HepG2 (cell line): ENCODE results near the gene PPP1R18. TPM values are rescaled to one million over a fixed set of nuclear protein-coding genes. Genes with fewer than 3 reads are reported as not detected.

Experiments
- AHR ChIP-seq: IDR thresholded peaks from 2 replicates; pipeline ENCODE4 v1.6.1; 2018; ENCODE audit warnings: missing genetic modification reagents, missing compliant biosample characterization
- CBX1 ChIP-seq: IDR thresholded peaks from one replicate; pipeline ENCODE4 v1.6.1; 2016; ENCODE audit warnings: antibody characterized with exemption, low read depth
- HINFP ChIP-seq: sonication (generic); formaldehyde crosslinking; IDR thresholded peaks from 2 replicates; pipeline ENCODE4 v1.4.0; 2020; ENCODE audit warnings: low read depth, mild to moderate bottlenecking, missing genetic modification reagents
- KDM5A ChIP-seq: fragments of 200-600 bp; sonication (generic); IDR thresholded peaks from 2 replicates; pipeline ENCODE4 v1.7.0; 2018; ENCODE audit warnings: antibody characterized with exemption, mild to moderate bottlenecking, low read length, borderline replicate concordance
- MBD4 ChIP-seq: IDR thresholded peaks from 2 replicates; pipeline ENCODE4 v1.6.1; 2012; ENCODE audit warnings: low read length, inconsistent platforms, borderline replicate concordance
- NR2F2 ChIP-seq: IDR thresholded peaks from 2 replicates; pipeline ENCODE4 v1.6.1; 2012; ENCODE audit warnings: low read depth, inconsistent platforms, borderline replicate concordance
- RCOR2 ChIP-seq: IDR thresholded peaks from 2 replicates; pipeline ENCODE4 v1.6.1; 2016; ENCODE audit warnings: missing biosample characterization, missing genetic modification reagents
- SIX4 ChIP-seq: sonication (generic); formaldehyde crosslinking; IDR thresholded peaks from 2 replicates; pipeline ENCODE4 v1.4.0; 2020; ENCODE audit warnings: missing genetic modification reagents
- SRSF9 ChIP-seq: fragments of 200-400 bp; formaldehyde crosslinking; IDR thresholded peaks from 2 replicates; pipeline ENCODE4 v1.6.1; 2018; ENCODE audit warnings: borderline replicate concordance, mild to moderate bottlenecking, low read depth, low read length; ENCODE audit not compliant: insufficient read depth, poor library complexity, severe bottlenecking
- ZNF101 ChIP-seq: sonication (generic); formaldehyde crosslinking; IDR thresholded peaks from 2 replicates; pipeline ENCODE4 v1.4.0; 2020; ENCODE audit warnings: mild to moderate bottlenecking, low read depth, missing genetic modification reagents, borderline replicate concordance
- ZNF276 ChIP-seq: sonication (generic); formaldehyde crosslinking; IDR thresholded peaks from 2 replicates; pipeline ENCODE4 v1.4.0; 2020; ENCODE audit warnings: mild to moderate bottlenecking, low read depth, missing genetic modification reagents
- ZNF317 ChIP-seq: sonication (generic); formaldehyde crosslinking; IDR thresholded peaks from 2 replicates; pipeline ENCODE4 v1.5.0; 2020; ENCODE audit warnings: mild to moderate bottlenecking, missing genetic modification reagents
- ZNF337 ChIP-seq: sonication (generic); formaldehyde crosslinking; IDR thresholded peaks from 2 replicates; pipeline ENCODE4 v1.5.1; 2020; ENCODE audit warnings: missing genetic modification reagents, low read depth, mild to moderate bottlenecking, borderline replicate concordance
- ZNF496 ChIP-seq: sonication (generic); formaldehyde crosslinking; IDR thresholded peaks from 2 replicates; pipeline ENCODE4 v1.8.1; 2023; ENCODE audit warnings: mild to moderate bottlenecking, moderate library complexity, missing genetic modification reagents; ENCODE audit not compliant: insufficient replicate concordance
- ZNF547 ChIP-seq: sonication (generic); formaldehyde crosslinking; IDR thresholded peaks from 2 replicates; pipeline ENCODE4 v1.5.1; 2020; ENCODE audit warnings: mild to moderate bottlenecking, missing genetic modification reagents
- ZNF569 ChIP-seq: sonication (generic); formaldehyde crosslinking; IDR thresholded peaks from 2 replicates; pipeline ENCODE4 v1.5.0; 2020; ENCODE audit warnings: mild to moderate bottlenecking, missing genetic modification reagents, moderate library complexity, borderline replicate concordance
- ZNF577 ChIP-seq: sonication (generic); formaldehyde crosslinking; IDR thresholded peaks from 2 replicates; pipeline ENCODE4 v1.4.0; 2020; ENCODE audit warnings: mild to moderate bottlenecking, low read depth, missing genetic modification reagents, borderline replicate concordance
- ZNF652 ChIP-seq: IDR thresholded peaks from 2 replicates; pipeline ENCODE4 v1.6.1; 2016; ENCODE audit warnings: low read depth, borderline replicate concordance
- polyA plus RNA-seq, 8 experiments: library from polyadenylated mRNA; depleted of rRNA in 3 of 8; stranded (reverse) in 7 of 8; unstranded in 1 of 8; fragments of >200 nt; fragmentation: Illumina TruSeq in 4 of 8; extraction: Trizol in 4 of 8; gene quantifications; 2 replicates each; pipeline versions ENCODE4 v1.2.1 to v1.2.3, GENCODE V29; 2011 to 2016; ENCODE audit warnings: low read depth in 4 of 8, missing spikeins in 1 of 8, mixed read lengths in 1 of 8; ENCODE audit not compliant: insufficient read depth in 1 of 8
- total RNA-seq, 5 experiments: library from RNA; depleted of rRNA; stranded (reverse); fragments of >200 nt; fragmentation: Illumina TruSeq; extraction: Trizol; gene quantifications; 2 replicates each; pipeline ENCODE4 v1.2.3, GENCODE V29; 2016; ENCODE audit warnings: low read depth in 1 of 5
- TF ChIP-seq, protein P1 (sequence below): IDR thresholded peaks from 2 replicates; pipeline ENCODE4 v1.6.1; 2016; ENCODE audit warnings: missing compliant biosample characterization, missing genetic modification reagents, borderline replicate concordance
- TF ChIP-seq, protein P2 (sequence below): sonication (generic); formaldehyde crosslinking; IDR thresholded peaks from 2 replicates; pipeline ENCODE4 v1.4.0; 2020; ENCODE audit warnings: missing genetic modification reagents
- TF ChIP-seq, protein P3 (sequence below): sonication (generic); formaldehyde crosslinking; IDR thresholded peaks from 2 replicates; pipeline ENCODE4 v1.8.1; 2023; ENCODE audit warnings: mild to moderate bottlenecking, missing genetic modification reagents

Gene PPP1R18
- total and polyA plus RNA-seq, 2 of the 13 experiments (the other 11 are each of a cell fraction or from before 2014, with no cell fraction given) = 4.9 to 9.2 TPM

GRCh38 chr6:30721198-30722024 is 35.0 kb upstream of the PPP1R18 start (continued):
- TF ChIP-seq, protein P1, sequence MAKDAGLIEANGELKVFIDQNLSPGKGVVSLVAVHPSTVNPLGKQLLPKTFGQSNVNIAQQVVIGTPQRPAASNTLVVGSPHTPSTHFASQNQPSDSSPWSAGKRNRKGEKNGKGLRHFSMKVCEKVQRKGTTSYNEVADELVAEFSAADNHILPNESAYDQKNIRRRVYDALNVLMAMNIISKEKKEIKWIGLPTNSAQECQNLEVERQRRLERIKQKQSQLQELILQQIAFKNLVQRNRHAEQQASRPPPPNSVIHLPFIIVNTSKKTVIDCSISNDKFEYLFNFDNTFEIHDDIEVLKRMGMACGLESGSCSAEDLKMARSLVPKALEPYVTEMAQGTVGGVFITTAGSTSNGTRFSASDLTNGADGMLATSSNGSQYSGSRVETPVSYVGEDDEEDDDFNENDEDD = peak; percentile 92
- TF ChIP-seq HINFP (CRISPR knock-in tag) = no peak
- TF ChIP-seq, protein P2, sequence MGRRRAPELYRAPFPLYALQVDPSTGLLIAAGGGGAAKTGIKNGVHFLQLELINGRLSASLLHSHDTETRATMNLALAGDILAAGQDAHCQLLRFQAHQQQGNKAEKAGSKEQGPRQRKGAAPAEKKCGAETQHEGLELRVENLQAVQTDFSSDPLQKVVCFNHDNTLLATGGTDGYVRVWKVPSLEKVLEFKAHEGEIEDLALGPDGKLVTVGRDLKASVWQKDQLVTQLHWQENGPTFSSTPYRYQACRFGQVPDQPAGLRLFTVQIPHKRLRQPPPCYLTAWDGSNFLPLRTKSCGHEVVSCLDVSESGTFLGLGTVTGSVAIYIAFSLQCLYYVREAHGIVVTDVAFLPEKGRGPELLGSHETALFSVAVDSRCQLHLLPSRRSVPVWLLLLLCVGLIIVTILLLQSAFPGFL (CRISPR knock-in tag) = no peak
- peak; percentile 74 for TF ChIP-seq KDM5A
- no peak for TF ChIP-seq SIX4 (CRISPR knock-in tag)
- TF ChIP-seq RCOR2 = no peak
- no peak for TF ChIP-seq ZNF101 (CRISPR knock-in tag)
- TF ChIP-seq MBD4 = no peak
- TF ChIP-seq NR2F2 = no peak
- TF ChIP-seq ZNF577 = no peak; the same call in 1 of the 2 replicates
- peak; percentile 63; the same call in 1 of the 2 replicates for TF ChIP-seq ZNF317 (CRISPR knock-in tag)
- no peak; the same call in 1 of the 2 replicates for TF ChIP-seq ZNF547 (CRISPR knock-in tag)
- TF ChIP-seq SRSF9 = no peak
- peak; percentile 64; the same call in 1 of the 2 replicates for TF ChIP-seq AHR (CRISPR knock-in tag)
- TF ChIP-seq ZNF276 (CRISPR knock-in tag) = no peak; the same call in 1 of the 2 replicates
- no peak for TF ChIP-seq ZNF496 (CRISPR knock-in tag)
- no peak for TF ChIP-seq CBX1
- TF ChIP-seq, protein P3, sequence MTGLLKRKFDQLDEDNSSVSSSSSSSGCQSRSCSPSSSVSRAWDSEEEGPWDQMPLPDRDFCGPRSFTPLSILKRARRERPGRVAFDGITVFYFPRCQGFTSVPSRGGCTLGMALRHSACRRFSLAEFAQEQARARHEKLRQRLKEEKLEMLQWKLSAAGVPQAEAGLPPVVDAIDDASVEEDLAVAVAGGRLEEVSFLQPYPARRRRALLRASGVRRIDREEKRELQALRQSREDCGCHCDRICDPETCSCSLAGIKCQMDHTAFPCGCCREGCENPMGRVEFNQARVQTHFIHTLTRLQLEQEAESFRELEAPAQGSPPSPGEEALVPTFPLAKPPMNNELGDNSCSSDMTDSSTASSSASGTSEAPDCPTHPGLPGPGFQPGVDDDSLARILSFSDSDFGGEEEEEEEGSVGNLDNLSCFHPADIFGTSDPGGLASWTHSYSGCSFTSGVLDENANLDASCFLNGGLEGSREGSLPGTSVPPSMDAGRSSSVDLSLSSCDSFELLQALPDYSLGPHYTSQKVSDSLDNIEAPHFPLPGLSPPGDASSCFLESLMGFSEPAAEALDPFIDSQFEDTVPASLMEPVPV = no peak; the same call in 1 of the 2 replicates
- no peak for TF ChIP-seq ZNF569 (CRISPR knock-in tag)
- TF ChIP-seq ZNF652 = no peak
- TF ChIP-seq ZNF337 (CRISPR knock-in tag) = no peak
